HL-60/S4 treated with phorbol 12-myristate 13-acetate at 8.2 ng/mL for 4 days and 3 days (cell line): Measurements from ENCODE around the gene GALNS.
"Not testable (repeated sequence)": the region's sequence is repeated elsewhere in the genome, so short reads cannot be mapped to it uniquely, and the experiment has no call there.

Experiments
- in situ Hi-C: fragments of 300-500 bp; cut with MboI; formaldehyde crosslinking; loops from 2 replicates; pipeline ENCODE4 v1.15.0; 2022; ENCODE audit warnings: low sequenced_read_pairs

The GALNS gene

DNA sequence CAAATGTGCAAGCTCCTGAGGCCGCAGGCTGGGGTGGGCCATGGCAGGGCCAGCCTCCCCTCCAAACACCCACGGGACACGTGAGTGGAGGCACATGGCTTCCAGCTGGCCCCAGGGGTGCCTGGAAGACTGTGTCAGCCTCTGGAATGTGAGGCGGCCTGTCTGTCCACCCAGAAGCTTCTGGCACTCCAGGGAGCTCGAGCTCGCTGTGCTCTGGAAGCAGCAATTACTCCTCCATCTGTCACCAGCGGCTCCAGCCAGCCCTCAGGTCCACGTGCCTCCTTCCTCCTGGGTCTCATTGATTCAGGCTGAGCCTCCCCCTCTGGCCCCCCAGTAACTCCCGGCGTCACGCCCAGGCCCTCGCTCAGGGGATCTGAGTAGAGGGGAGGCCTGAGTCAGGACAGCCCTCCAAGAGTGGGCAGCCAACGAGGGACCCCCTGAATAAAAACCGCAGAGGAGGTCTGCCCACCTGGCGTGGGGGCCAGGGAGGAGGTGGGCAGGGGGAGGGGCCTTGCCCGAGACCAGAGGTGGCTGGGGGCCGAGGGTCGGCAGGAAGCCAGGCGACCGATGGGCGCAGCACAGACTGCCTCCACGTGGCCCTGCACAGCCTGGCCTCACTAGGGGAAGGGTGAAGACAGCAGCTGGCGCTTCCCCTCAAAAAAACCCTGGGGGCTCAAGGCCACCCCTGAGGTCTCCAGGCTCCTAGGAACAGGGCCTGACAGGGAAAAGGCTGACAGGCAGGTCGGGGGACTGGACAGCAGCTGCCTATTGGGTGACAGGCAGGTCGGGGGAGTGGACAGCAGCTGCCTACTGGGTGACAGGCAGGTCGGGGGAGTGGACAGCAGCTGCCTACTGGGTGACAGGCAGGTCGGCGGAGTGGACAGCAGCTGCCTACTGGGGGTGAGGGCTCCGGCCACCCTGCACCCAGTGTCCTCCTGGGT lies 83.6 kb downstream of the GALNS start:
- in situ Hi-C loops = no loop called here

GRCh38 chr16:88771781-88772180 lies 85.0 kb downstream of the GALNS start:
- in situ Hi-C loops = not testable (repeated sequence)

DNA sequence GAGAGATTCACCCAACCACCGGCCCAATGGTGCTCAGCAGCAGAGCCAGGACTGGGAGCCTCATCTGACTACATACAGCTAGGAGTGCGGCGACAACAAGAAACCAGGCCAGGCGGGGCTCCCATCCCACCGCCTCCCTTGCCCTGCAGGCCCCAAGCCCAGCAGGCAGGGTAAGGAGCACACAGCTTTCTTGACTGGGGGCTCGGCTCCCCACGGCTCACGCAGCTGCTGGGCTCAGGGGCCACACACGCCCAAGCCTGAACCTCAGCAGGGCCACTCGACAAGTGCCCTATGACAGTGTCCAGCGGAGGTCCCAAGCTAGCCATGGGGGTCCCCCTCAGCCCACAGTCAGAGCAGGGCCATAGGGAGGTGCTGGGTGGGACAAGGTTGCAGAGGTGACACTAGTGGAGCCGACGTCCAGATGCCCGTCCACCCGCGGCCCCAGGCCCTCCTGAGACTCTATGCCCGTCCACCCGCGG lies 85.4 kb downstream of the GALNS start:
- in situ Hi-C loops = no loop called here

GRCh38 chr16:88770461-88771293 lies 86.1 kb downstream of the GALNS start:
- in situ Hi-C loops = no loop called here

DNA sequence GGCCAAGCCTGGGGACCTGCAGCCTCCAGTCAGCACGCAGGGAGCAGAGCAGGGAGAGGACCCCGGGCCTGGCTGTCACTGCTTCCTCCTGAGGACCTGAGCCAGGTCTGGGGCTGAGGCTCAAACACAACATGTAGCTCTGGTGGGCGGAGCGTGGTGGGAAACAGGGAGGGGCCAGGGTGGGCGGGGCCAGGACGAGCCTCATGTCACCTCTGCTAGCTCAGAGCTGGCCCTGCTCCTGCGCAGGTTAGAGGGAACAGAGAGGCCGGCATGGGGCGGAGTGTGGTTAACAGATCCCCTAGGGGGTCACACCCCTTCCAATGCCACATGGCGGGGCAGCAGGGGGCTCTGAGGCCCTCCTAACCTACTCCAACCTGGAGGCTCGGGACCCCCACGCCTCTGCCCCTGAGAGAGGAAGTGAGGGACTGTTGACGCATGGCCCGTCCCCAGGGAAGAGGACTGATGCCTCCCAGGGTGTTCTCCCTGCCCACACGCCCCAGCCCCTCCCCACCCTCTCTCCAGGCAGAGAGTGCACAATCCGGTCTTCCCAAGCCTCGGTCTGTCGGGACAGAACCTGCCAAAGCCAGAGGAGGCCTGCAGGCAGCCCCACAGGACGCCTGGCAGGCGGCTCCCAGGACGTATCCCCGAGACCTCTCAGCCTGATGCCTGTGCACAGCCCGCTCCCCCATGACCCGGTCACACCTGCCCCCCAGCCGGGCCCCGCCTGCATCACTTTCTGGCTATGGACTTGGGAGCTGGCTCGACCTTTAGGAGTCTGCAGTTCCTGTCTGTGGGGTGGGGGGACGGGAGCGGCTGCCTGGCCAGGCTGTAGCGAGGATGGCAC lies 86.9 kb downstream of the GALNS start:
- in situ Hi-C loops = no loop called here

DNA sequence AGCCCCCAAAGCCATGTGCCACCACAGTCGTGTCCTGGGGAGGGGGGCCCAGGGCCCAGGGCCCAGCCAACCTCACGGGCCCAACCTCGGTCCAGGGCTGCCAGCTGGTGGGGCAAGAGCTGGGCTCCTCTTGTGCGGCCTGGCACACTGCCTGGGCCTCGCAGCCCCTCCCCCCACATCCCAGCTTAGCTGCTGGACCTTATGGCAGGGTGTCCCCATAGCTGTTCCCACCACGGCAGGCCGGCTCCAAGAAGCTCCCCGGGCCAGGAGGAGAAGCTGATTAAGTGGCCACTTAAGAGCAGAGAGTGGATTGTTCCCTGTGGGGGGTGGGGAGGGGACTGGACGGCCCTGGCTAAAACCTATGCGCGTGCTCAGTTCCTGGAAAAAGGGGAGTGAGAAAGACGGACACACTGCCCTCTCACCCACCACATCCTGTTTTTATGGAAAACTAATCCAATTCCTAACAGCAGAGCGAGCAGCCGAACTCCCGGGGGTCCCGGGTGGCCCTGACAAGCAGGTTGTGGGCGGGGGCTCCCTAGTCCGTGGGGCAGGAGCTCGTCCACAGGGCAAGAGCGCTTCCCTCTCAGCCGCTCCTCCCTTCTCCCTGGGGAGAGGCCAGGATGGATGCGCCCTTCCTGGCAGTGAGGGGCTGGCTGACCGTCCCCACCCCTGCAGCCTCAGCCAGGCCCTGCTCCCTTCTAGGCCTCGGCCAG lies 88.5 kb downstream of the GALNS start:
- in situ Hi-C loops = no loop called here

- in situ Hi-C loops = no loop called here
Measured at GRCh38 chr16:88767546-88768070, 89.1 kb downstream of the GALNS start.

- in situ Hi-C loops = no loop called here
Measured at GRCh38 chr16:88766975-88767374, 89.8 kb downstream of the GALNS start.

- in situ Hi-C loops = no loop called here
Measured at GRCh38 chr16:88764913-88765349, 91.8 kb downstream of the GALNS start.

DNA sequence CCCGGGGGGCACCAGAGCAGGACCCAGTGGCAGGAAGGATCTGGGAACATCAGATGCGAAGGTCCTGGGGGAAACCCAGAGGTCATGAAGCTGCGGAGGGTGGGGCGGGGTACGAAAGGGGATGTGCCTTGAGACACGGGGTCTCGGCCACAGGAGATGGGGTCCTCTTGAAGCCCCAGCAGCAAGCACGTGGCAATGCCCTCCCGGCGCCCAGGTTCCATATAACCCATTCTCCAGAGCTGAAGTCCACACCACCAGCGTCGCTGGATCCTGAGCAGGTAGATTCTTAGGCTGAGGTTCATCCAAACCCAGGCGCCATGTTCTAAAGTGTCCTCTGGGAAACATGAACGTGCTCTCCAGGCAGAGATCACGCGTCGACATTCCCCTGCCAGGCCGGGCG lies 92.7 kb downstream of the GALNS start:
- in situ Hi-C loops = no loop called here
